GM12892 (cell line): ENCODE results near the gene SLC46A2.

Source experiments
- POLR2A ChIP-seq: IDR thresholded peaks from 2 replicates; pipeline ENCODE4 v1.6.1; 2011; ENCODE audit warnings: low read depth, low read length, control low read depth
- TAF1 ChIP-seq: IDR thresholded peaks from 2 replicates; pipeline ENCODE4 v1.6.1; 2011; ENCODE audit warnings: low read depth, mild to moderate bottlenecking, control low read depth, low read length, borderline replicate concordance

DNA sequence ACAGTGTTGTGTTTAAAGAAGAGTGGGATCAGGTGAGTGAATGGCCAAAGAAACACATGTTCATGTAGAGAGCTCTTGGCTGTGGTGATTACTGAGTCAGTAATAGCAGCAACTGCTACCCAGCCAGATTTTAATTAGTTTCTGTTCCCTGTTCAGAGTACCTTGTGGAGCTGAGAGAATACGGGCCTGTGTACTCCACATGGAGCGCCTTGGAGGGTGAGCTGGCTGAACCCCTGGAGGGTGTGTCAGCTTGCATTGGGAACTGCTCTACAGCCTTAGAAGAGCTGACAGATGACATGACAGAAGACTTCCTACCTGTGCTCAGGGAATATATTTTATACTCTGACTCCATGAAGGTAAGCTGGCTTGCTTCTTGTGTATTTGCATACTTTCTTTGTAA lies 52.3 kb downstream of the SLC46A2 start:
- TF ChIP-seq POLR2A (no peak), TAF1 (no peak)
